Heart right ventricle (tissue), 16 donors: ENCODE results near the gene GNAO1. TPM values are rescaled to one million over a fixed set of nuclear protein-coding genes. Genes with fewer than 3 reads are reported as not detected.

ENCODE experiments used
- ATAC-seq, 8 donors: fragments of 200-7000 bp; cut with Tn5 transposase; one replicate each; pipeline ENCODE4 v1.9.1; 2020; ENCODE audit warnings: mild to moderate bottlenecking in 8 of 8, moderate library complexity in 8 of 8, moderate number of reproducible peaks in 1 of 8
- DNase-seq, 2 donors: peaks; one replicate each; pipeline ENCODE4 v3.0.0-alpha.2; 2020
- H3K27ac ChIP-seq, 10 donors: fragments of 200-600 bp; sonication (generic) in 2 of 10; one replicate each; pipeline versions ENCODE4 v1.5.0 to v1.8.0; 2020 to 2022; ENCODE audit warnings: mild to moderate bottlenecking in 3 of 10
- H3K27me3 ChIP-seq, 7 donors: fragments of 200-600 bp; one replicate each; pipeline ENCODE4 v1.8.0; 2021 to 2022; ENCODE audit warnings: mild to moderate bottlenecking in 2 of 7
- H3K36me3 ChIP-seq, 9 donors: fragments of 200-600 bp; sonication (generic) in 1 of 9; one replicate each; pipeline versions ENCODE4 v1.5.0 to v1.8.0; 2020 to 2022; ENCODE audit warnings: mild to moderate bottlenecking in 2 of 9
- H3K4me1 ChIP-seq, 9 donors: fragments of 200-600 bp; sonication (generic) in 1 of 9; one replicate each; pipeline versions ENCODE4 v1.5.0 to v1.8.0; 2020 to 2022; ENCODE audit warnings: mild to moderate bottlenecking in 4 of 9
- H3K4me3 ChIP-seq, 10 donors: fragments of 200-600 bp; sonication (generic) in 2 of 10; one replicate each; pipeline versions ENCODE4 v1.5.0 to v1.8.0; 2020 to 2022; ENCODE audit warnings: mild to moderate bottlenecking in 7 of 10, moderate library complexity in 2 of 10
- H3K9me3 ChIP-seq, 11 donors: fragments of 200-600 bp in 10 of 11; sonication (generic) in 2 of 11; one replicate each; pipeline versions ENCODE4 v1.5.0 to v1.8.0; 2013 to 2022; ENCODE audit warnings: mild to moderate bottlenecking in 2 of 11, control low read depth in 1 of 11, moderate library complexity in 1 of 11
- WGBS, 2 donors: extraction: QIAGEN DNeasy Blood & Tissue Kit; methylation state at CpG; one replicate each; pipeline ENCODE4 v1.1.7; 2013; ENCODE audit warnings: inconsistent platforms in 1 of 2; 5-methylcytosine and 5-hydroxymethylcytosine counted together
- intact Hi-C, 10 donors: fragments of 100-400 bp; cut with DNase I; formaldehyde crosslinking; loops; one replicate each; pipeline versions ENCODE4 v1.11.1 to v1.14.2; 2022
- polyA plus RNA-seq, 2 donors: library from polyadenylated mRNA; stranded (reverse); fragments of 200-250 nt; gene quantifications; one replicate each; pipeline ENCODE4 v1.2.3, GENCODE V29; 2013
- total RNA-seq, 10 donors: library from RNA; stranded (reverse); fragmentation: NEBNext Ultra II Directional in 3 of 10; extraction: Animal tissue kit (Norgen Biotek cat#: 25700) in 3 of 10; gene quantifications; one replicate each; pipeline versions ENCODE4 v1.2.1 to v1.2.4, GENCODE V29; 2021 to 2023
- TF ChIP-seq, protein P1 (sequence below), 9 donors: fragments of 200-600 bp; sonication (generic) in 2 of 9; IDR thresholded peaks; one replicate each; pipeline versions ENCODE4 v1.5.0 to v1.8.0; 2021 to 2022; ENCODE audit warnings: antibody characterized with exemption in 9 of 9, mild to moderate bottlenecking in 5 of 9, moderate library complexity in 1 of 9
- donor health status: Arrhythmogenic right ventricular cardiomyopathy.
- donor health status: ischemic (EF 13 %, LVEDD 7.1; RV severe dilation, severe dysfunction).
- donor health status: healthy with polysubstance abuse.
- donor health status: DM: no; HTN: yes; CAD: no.
- donor health status: DM: no; HTN: no; CAD: no.
- donor health status: ischemic (EF 25% LVEDD 6.9; RV normal size, moderate dysfunction).
- donor health status: ischemic (EF 25% LVEDD 5.7; RV mildly dilated, moderate dysfunction).
- donor health status: healthy.
- donor health status: DM: yes; HTN: yes; CAD: no.
- donor health status: Ischemic cardiomyopathy.
- donor health status: ischemic (EF 35%, LVEDD 5.7; RV mildly dilated, moderate dysfunction).
- donor health status: nonischemic (EF 11% LVEDD 7.7; RV severe dilation, severe dysfunction).
- donor health status: DM: yes; HTN: yes; CAD: no.
- donor health status: PGD.
- donor health status: ischemic (EF 29% LVEDD 5.4; RV normal size, mild dysfunction).
- donor health status: nonischemic (EF 23%, LVEDD 6.1; RV moderate dilation, normal function).

Gene GNAO1
- total and polyA plus RNA-seq, 12 donors = 1.4 to 36.7 (median 13.5) TPM

DNA sequence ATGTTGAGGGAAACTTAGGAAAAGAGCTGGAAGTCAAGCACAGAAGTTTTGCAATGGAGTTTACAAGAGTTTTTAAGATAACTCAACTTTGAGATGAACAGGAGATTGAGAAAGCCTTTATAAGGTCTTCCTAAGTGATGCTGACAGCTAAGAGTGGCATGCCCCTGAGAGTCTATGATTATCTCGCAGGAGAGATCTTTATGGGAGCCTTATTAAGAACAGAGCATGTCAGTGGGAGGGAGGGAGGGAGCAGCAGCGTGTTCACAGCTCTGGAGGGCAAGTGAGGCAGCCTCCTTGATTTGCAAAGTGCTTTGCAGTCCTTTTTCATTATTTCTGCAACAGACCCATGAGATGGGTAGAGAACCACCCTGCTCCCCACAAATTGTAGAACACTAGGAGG lies 30.7 kb downstream of the GNAO1 start:
- H3K36me3 ChIP-seq = no peaks in the 10 kb centered on the region
- peaks cover 0 to 18% (median 4%) of the 10 kb centered on the region in 9 donors for H3K4me1 ChIP-seq
- 50 to 66% methylated on average over 2 of the region's 2 CpGs for WGBS, 2 donors
- H3K4me3 ChIP-seq = no peak overlapping the region
- H3K9me3 ChIP-seq = no peaks in the 10 kb centered on the region
- TF ChIP-seq, protein P1, sequence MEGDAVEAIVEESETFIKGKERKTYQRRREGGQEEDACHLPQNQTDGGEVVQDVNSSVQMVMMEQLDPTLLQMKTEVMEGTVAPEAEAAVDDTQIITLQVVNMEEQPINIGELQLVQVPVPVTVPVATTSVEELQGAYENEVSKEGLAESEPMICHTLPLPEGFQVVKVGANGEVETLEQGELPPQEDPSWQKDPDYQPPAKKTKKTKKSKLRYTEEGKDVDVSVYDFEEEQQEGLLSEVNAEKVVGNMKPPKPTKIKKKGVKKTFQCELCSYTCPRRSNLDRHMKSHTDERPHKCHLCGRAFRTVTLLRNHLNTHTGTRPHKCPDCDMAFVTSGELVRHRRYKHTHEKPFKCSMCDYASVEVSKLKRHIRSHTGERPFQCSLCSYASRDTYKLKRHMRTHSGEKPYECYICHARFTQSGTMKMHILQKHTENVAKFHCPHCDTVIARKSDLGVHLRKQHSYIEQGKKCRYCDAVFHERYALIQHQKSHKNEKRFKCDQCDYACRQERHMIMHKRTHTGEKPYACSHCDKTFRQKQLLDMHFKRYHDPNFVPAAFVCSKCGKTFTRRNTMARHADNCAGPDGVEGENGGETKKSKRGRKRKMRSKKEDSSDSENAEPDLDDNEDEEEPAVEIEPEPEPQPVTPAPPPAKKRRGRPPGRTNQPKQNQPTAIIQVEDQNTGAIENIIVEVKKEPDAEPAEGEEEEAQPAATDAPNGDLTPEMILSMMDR (IDR thresholded peaks at IDR 0.05) = no peak
- ATAC-seq = no peak
- H3K27me3 ChIP-seq = no peaks in the 10 kb centered on the region
- no peak overlapping the region for H3K27ac ChIP-seq
- intact Hi-C loops = no loop called here
- DNase-seq = no peak

DNA sequence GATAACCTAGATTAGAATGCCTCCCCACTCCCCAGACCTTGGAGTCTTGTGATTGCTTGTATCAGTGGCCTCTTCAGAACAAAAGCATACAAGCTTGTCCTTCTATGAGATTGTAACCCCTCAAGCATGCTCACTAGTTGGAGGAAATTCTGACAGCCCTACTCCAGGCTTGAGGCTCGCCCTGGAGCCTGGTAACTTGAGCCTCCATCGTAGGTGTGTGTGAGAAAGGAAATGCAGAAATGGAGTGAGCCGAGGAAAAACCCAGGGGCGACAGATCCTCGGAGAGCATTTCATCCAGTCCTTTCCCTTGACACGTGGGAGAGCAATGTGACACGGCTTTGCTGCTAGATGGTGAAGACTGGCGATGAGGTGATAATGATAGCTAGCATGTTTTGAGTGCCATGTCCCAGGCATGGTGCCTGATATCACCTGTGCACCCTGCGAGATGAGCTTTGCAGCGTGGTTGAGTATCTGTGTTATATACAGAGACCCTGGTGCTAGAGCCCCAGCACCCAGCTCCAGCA lies 31.2 kb downstream of the GNAO1 start:
- TF ChIP-seq, protein P1 (IDR thresholded peaks at IDR 0.05) = no peak
- WGBS, 2 donors = 54 to 57% methylated on average over 10 of the region's 10 CpGs
- no peak overlapping the region for H3K27ac ChIP-seq
- H3K9me3 ChIP-seq = no peaks in the 10 kb centered on the region
- H3K4me1 ChIP-seq = peaks cover 0 to 22% (median 4%) of the 10 kb centered on the region in 9 donors
- ATAC-seq (no peak), DNase-seq (no peak)
- intact Hi-C loops = no loop called here
- no peaks in the 10 kb centered on the region for H3K27me3 ChIP-seq
- H3K36me3 ChIP-seq = no peaks in the 10 kb centered on the region
- no peak overlapping the region for H3K4me3 ChIP-seq

DNA sequence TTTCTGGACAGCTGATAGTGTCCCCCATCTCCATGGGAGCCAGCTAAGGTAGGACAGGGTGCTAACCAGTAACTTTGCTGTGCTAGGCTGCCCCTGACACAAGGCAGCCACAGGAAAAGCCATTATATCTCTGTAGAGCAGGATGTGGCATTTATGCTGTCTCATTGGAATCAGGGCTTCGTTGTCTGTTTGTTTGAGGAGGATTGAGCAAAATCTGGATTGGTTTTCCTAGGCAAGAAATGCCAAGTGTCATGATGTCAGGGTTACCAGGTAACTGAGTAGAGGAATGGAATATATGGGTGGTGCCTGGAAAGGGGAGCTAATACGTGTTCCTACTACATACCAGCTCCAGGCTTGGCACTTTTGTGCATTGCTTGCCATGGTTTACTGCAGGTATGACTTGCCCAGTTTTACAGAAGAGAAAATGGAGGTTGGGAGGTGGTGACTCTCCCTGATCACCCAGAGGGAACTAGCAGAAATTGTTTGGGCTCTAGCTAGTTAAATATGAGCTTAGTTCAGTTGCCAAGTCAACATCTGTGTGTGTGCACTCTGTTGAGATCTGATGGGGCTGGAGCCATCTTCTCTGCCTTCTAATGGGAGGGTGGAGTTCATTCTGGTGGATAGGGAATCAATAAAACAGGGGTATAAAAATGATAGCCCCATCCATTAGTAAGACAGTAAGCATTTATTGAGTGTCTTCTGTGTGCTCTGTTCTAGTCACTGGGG lies 33.9 kb downstream of the GNAO1 start:
- Histone ChIP-seq H3K36me3 (no peaks in the 10 kb centered on the region), H3K9me3 (no peaks in the 10 kb centered on the region), H3K4me1 (peaks cover 0 to 22% (median 4%) of the 10 kb centered on the region in 9 donors), H3K27me3 (no peaks in the 10 kb centered on the region), H3K4me3 (no peak overlapping the region), H3K27ac (no peak overlapping the region)
- TF ChIP-seq, protein P1 (IDR thresholded peaks at IDR 0.05) = no peak
- ATAC-seq = peak in 1 of 8 donors; percentile 16
- 64 to 68% methylated on average over 2 of the region's 2 CpGs for whole genome bisulfite sequencing, 2 donors
- intact Hi-C loops = no loop called here
- no peak for DNase-seq

DNA sequence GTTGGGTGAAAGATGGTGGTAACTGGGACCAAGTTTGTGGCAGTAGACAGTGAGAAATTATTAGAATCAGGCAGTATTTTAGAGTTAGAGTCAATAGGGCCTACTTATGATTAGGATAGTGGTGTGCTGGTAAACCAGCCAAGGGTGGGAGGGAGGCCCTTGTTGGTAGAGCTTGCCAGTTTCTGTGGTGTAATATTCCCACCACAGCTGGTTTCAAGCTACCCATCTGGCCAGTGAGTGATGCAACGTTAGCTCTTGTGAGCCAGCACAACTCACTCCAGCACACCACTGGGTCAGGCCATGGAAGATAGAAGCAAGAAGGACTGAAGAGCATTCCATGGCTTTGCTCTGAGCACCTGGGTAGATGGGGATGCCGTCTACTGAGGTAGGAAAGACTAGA lies 34.9 kb downstream of the GNAO1 start:
- H3K27ac ChIP-seq = no peak overlapping the region
- peaks cover 0 to 22% (median 4%) of the 10 kb centered on the region in 9 donors for H3K4me1 ChIP-seq
- DNase-seq (no peak), ATAC-seq (peak in 2 of 8 donors; percentile 59 to 81)
- WGBS, 2 donors = 76 to 91% methylated on average over 2 of the region's 2 CpGs
- H3K36me3 ChIP-seq = no peaks in the 10 kb centered on the region
- no peaks in the 10 kb centered on the region for H3K27me3 ChIP-seq
- intact Hi-C loops = no loop called here
- H3K9me3 ChIP-seq = no peaks in the 10 kb centered on the region
- TF ChIP-seq, protein P1 (IDR thresholded peaks at IDR 0.05) = no peak
- H3K4me3 ChIP-seq = no peak overlapping the region
